GM19324 (cell line): ENCODE data around the gene LCE3A.
"Not testable (repeated sequence)": the region's sequence is repeated elsewhere in the genome, so short reads cannot be mapped to it uniquely, and the experiment has no call there.

Experiments
- ATAC-seq: cut with Tn5 transposase; IDR thresholded peaks from one replicate; pipeline ENCODE4 v1.9.1; 2021; ENCODE audit warnings: mild to moderate bottlenecking, moderate library complexity; ENCODE audit not compliant: unreplicated experiment, low FRiP score

Gene LCE3A

GRCh38 chr1:152622803-152623202 lies at the start of gene LCE3A:
Gene LCE3A (minus strand): TSS chr1:152623103. CDS start chr1:152623103, 0 bp downstream.
- ATAC-seq, result no peak

DNA sequence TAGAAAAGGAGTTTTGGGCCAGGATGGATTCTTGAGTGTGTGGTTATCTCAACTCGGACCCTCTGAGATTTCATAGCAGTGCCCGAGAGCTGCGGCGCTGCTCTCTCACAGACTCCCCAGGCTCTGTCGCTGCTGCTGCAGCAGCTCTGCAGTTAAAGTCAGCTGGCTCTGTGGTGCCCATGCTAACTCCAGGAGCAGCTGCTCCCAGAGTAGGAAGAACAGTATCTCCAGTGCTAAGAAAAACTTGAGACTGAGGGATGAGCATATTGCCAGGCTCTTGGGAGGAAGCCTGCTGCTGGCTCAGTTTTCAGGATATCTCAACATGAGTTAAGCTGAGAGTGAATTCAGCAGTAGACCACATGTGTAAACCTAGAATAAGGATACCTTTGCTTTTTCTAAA lies 44.7 kb upstream of the LCE3A start:
- no peak for ATAC-seq

- ATAC-seq, result not testable (repeated sequence)
Measured at GRCh38 chr1:152666171-152666570, 43.3 kb upstream of the LCE3A start.

DNA sequence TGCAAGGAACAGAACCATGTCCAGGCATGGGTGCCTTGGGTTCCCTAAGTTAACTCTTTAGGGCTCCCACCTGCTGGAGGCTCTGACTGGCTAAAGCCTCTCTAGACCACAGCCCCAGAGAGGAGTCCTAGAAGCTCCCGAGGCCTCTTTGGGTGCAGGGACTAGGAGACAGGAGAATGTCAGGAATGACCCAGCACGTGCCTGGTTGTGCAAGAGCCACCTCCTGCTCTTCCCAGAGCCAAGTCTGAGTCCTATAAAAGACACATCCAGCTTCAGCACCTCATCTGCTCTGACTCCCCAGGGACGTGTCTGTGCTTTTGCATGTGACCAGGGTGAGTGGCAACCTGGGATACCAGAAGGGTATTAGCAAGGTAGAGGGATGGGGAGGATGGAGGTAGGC lies 40.2 kb upstream of the LCE3A start, which contains the start of gene LCE2D:
Gene LCE2D, plus strand, starts transcription at position 283 of the 400 bp plus-strand sequence. CDS start 726 bp downstream, outside the sequence.
- ATAC-seq, result no peak

DNA sequence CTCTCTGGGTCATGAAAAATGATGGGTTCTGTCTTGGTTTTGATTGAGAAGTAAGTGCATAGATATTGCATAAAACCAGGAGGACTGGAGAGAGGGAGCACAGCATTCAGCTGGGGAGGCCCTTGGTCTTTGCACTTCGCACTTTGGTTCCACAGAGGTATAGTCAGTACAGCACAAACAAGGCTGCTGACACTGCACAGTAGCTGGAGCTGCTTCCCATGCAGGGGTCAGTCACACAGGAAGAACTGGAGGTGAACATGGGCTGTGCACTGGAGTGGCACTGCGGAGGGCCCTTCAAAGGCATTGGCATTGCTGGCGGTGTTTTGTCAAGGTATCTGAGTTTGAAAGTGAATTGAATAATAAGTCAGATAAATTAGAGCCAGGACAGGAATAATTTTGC lies 35.7 kb upstream of the LCE3A start:
- no peak for ATAC-seq

GRCh38 chr1:152657677-152658076 lies 34.8 kb upstream of the LCE3A start:
- no peak for ATAC-seq

- no peak for ATAC-seq
Measured at GRCh38 chr1:152656459-152656858, 33.6 kb upstream of the LCE3A start.

DNA sequence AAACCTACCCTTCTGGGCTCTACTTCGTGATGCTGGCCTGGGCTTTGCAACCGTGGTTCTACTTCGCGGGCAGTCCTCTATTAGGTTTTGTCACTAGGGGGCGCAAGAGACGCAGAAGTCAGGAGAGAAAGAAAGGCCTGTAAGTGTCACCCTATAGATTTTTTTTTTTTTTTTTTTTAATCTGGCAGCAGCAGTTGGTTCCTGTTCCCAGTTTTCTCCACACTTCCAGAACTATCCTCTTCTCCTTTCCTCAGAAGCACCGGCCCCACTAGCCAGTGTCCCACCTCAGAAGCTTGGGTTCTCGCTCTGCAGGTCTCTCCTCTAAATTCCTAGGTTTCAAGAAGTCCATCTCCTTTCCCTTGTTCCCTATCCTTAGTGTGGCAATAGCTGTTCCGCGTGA lies 31.2 kb upstream of the LCE3A start:
- ATAC-seq, result no peak

- ATAC-seq, result no peak
Measured at GRCh38 chr1:152646656-152647055, 23.8 kb upstream of the LCE3A start.

GRCh38 chr1:152645146-152645545 lies 22.2 kb upstream of the LCE3A start:
- ATAC-seq, result no peak

DNA sequence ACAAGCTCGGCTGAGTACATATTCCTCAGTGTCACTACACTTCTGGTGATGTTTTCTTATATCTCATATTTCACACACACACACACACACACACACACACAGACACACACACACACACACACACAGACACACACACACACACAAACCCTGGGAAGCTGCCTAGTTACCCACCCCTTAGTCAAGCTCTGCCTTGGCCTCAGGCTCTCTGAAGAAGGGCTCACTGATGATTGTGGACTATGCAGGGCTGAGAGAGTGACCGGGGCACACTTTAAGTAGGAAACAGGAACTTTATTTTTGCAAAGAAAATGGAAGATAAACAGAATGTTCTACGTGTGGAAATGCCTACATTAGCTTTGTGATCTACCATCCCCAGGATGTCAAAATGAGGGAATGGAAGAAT lies 21.0 kb upstream of the LCE3A start:
- no peak for ATAC-seq

GRCh38 chr1:152640351-152640750 lies 17.4 kb upstream of the LCE3A start:
- no peak for ATAC-seq

- no peak for ATAC-seq
Measured at GRCh38 chr1:152630596-152630995, 7.7 kb upstream of the LCE3A start.

DNA sequence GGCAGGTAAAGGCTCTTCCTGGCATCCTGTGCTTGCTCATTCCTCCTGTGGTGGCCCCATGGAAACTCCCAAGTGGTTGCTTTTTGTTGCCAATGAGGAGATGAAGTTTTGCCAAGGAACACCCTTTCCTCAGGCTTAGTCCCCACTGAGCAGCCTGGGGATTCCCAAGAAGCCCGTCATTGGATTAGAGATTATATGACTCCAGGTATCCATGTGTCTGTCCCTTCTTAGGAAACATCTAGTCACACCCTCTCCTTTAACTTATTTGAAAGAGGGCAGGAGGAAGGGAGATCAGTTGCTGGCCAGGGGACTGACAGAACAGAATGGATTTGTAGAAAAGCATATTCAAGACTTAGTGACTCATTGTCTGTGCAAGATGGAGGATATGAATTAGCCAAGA lies 3.8 kb upstream of the LCE3A start:
- ATAC-seq, result no peak

- ATAC-seq, result no peak
Measured at GRCh38 chr1:152623203-152623844, 421 bp upstream of the LCE3A start.

- ATAC-seq, result no peak
Measured at GRCh38 chr1:152621993-152622392, 910 bp downstream of the LCE3A start.

DNA sequence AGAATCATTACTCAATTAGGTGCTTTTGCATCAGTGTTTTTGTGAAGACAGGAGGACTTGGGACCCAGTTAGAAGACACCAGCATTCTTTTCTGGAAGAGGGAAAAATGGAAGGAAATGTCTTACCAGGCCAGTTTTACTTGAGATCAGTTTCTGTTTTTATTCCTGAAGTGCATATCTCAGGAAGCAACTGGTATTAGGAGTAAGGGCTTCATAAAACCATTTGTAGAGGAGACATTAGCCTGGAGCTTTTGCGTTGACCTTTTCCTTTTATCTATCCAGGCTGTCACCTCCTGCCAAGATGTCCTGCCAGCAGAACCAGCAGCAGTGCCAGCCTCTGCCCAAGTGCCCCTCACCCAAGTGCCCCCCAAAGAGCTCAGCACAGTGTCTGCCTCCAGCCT lies 9.4 kb downstream of the LCE3A start, which contains the start of gene LCE3B:
Gene LCE3B, plus strand, starts transcription at position 301 of the 400 bp plus-strand sequence. Its CDS starts 0 bp downstream, at position 301.
- ATAC-seq, result no peak

DNA sequence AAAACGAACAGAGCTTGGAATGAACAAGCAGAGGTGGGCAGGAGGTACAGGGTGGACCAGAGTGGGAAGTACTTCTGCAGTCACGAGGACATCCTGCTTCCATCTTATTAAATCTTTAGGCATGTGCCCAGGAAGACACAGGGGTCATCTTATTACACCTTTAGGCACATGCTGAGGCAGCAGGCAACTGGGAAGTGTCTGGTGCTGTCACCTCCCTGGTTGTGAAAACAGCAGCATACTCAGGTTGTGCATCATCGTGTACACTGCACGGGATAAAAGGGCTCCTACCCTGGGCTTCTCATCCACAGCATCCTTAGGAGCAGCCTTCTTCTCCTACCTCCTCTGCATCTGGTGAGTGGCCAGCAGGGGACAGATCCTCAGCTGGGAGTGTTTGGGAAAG lies 23.0 kb downstream of the LCE3A start, which contains the start of gene LCE3C:
Gene LCE3C, plus strand, starts transcription at position 301 of the 400 bp plus-strand sequence. CDS start 498 bp downstream, outside the sequence.
- ATAC-seq, result no peak

- ATAC-seq, result no peak
Measured at GRCh38 chr1:152596986-152597385, 25.9 kb downstream of the LCE3A start.

DNA sequence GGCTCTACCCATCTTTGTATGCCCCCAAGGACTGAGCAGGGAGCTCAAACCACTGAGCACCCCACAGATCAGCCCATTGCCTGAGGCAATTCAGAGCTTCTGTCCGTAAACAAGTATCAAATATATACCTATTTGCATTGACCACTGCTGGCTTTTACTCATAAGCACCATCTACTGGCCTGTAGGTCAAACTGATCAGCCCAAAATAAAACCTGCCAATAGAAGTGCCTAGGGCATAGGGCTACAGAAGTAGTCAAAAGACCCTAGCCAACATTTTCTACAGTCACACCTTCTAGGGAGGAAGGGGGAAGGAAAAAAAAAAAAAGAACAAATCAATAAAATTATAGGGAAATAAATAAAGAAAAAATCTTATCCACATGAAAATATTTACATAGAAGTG lies 37.3 kb downstream of the LCE3A start:
- ATAC-seq, result no peak

- no peak for ATAC-seq
Measured at GRCh38 chr1:152582647-152583046, 40.3 kb downstream of the LCE3A start.

DNA sequence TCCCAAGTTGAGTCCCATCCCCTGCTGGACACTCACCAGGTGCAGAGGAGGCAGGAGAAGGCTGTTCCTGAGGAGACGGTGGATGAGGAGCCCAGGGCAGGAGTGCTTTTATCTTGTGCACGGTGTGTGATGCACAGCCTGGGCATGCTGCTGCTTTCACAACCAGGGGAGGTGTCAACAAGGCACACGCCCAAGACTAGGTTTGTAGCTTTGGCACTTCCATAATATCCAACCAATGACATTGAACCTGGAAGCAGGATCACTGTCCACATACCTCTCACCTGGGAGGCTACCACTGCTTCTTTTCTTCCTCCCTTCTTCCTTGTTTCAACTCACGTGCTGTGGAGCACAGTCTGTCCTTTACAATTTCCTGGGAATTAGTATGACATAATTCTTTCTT lies 42.5 kb downstream of the LCE3A start, which contains the start of gene LCE3D:
Gene LCE3D, minus strand, starts transcription at position 84 of the 400 bp plus-strand sequence. CDS start 580 bp downstream, outside the sequence.
- no peak for ATAC-seq
